HepG2 (cell line): ENCODE measurements around the gene MMP23B. TPM values are rescaled to one million over a fixed set of nuclear protein-coding genes. Genes with fewer than 3 reads are reported as not detected.
A peak's percentile ranks its signal among the peaks of the same experiment; 100 is the strongest.

Source experiments
- KDM4B ChIP-seq: sonication (generic); formaldehyde crosslinking; IDR thresholded peaks from 2 replicates; pipeline ENCODE4 v1.4.0; 2020; ENCODE audit warnings: missing genetic modification reagents
- KLF16 ChIP-seq, 2 experiments: sonication (generic) in 1 of 2; formaldehyde crosslinking in 1 of 2; IDR thresholded peaks; 2 replicates each; pipeline versions ENCODE4 v1.6.1 to v1.8.0; 2016 to 2023; ENCODE audit warnings: missing genetic modification reagents in 2 of 2, missing compliant biosample characterization in 1 of 2
- MAZ ChIP-seq, 2 experiments: sonication (generic) in 1 of 2; formaldehyde crosslinking in 1 of 2; IDR thresholded peaks; 2 replicates each; pipeline versions ENCODE4 v1.5.0 to v1.6.1; 2012 to 2020; ENCODE audit warnings: low read depth in 2 of 2, mild to moderate bottlenecking in 2 of 2, borderline replicate concordance in 1 of 2, improper control_type of control experiment in 1 of 2, low read length in 1 of 2, missing genetic modification reagents in 1 of 2, moderate library complexity in 1 of 2
- PITX1 ChIP-seq: sonication (generic); formaldehyde crosslinking; IDR thresholded peaks from 2 replicates; pipeline ENCODE4 v1.5.1; 2020; ENCODE audit warnings: mild to moderate bottlenecking, missing genetic modification reagents
- PPARG ChIP-seq: conservative IDR thresholded peaks from 2 replicates; pipeline ENCODE4 v1.6.1; 2016; ENCODE audit warnings: missing biosample characterization, missing genetic modification reagents
- SNAI1 ChIP-seq: sonication (generic); formaldehyde crosslinking; IDR thresholded peaks from 2 replicates; pipeline ENCODE4 v1.5.0; 2020; ENCODE audit warnings: mild to moderate bottlenecking, missing genetic modification reagents, borderline replicate concordance
- THYN1 ChIP-seq: sonication (generic); formaldehyde crosslinking; IDR thresholded peaks from 2 replicates; pipeline ENCODE4 v1.8.1; 2023; ENCODE audit warnings: low read depth, mild to moderate bottlenecking, moderate library complexity, missing genetic modification reagents, borderline replicate concordance
- YY1 ChIP-seq: IDR thresholded peaks from 2 replicates; pipeline ENCODE4 v1.6.1; 2011; ENCODE audit warnings: low read length, low read depth, moderate library complexity, mild to moderate bottlenecking; ENCODE audit not compliant: insufficient read depth, insufficient replicate concordance
- ZBTB1 ChIP-seq: sonication (generic); formaldehyde crosslinking; IDR thresholded peaks from 2 replicates; pipeline ENCODE4 v1.4.0; 2020; ENCODE audit warnings: missing genetic modification reagents, borderline replicate concordance
- ZNF317 ChIP-seq: sonication (generic); formaldehyde crosslinking; IDR thresholded peaks from 2 replicates; pipeline ENCODE4 v1.5.0; 2020; ENCODE audit warnings: mild to moderate bottlenecking, missing genetic modification reagents
- ZNF329 ChIP-seq: sonication (generic); formaldehyde crosslinking; IDR thresholded peaks from 2 replicates; pipeline ENCODE4 v1.9.0; 2021; ENCODE audit warnings: low read depth, mild to moderate bottlenecking, missing genetic modification reagents
- ZNF839 ChIP-seq: sonication (generic); formaldehyde crosslinking; IDR thresholded peaks from 2 replicates; pipeline ENCODE4 v1.4.0; 2020; ENCODE audit warnings: missing genetic modification reagents, mild to moderate bottlenecking, borderline replicate concordance
- ZNF850 ChIP-seq: sonication (generic); formaldehyde crosslinking; conservative IDR thresholded peaks from 2 replicates; pipeline ENCODE4 v1.9.0; 2021; ENCODE audit warnings: mild to moderate bottlenecking, missing genetic modification reagents
- ZNF879 ChIP-seq: sonication (generic); formaldehyde crosslinking; IDR thresholded peaks from 2 replicates; pipeline ENCODE4 v1.8.1; 2023; ENCODE audit warnings: missing genetic modification reagents
- polyA plus RNA-seq, 8 experiments: library from polyadenylated mRNA; depleted of rRNA in 3 of 8; stranded (reverse) in 7 of 8; unstranded in 1 of 8; fragments of >200 nt; fragmentation: Illumina TruSeq in 4 of 8; extraction: Trizol in 4 of 8; gene quantifications; 2 replicates each; pipeline versions ENCODE4 v1.2.1 to v1.2.3, GENCODE V29; 2011 to 2016; ENCODE audit warnings: low read depth in 4 of 8, missing spikeins in 1 of 8, mixed read lengths in 1 of 8; ENCODE audit not compliant: insufficient read depth in 1 of 8
- total RNA-seq, 5 experiments: library from RNA; depleted of rRNA; stranded (reverse); fragments of >200 nt; fragmentation: Illumina TruSeq; extraction: Trizol; gene quantifications; 2 replicates each; pipeline ENCODE4 v1.2.3, GENCODE V29; 2016; ENCODE audit warnings: low read depth in 1 of 5
- TF ChIP-seq, protein P1 (sequence below): sonication (generic); formaldehyde crosslinking; IDR thresholded peaks from 2 replicates; pipeline ENCODE4 v1.4.0; 2020; ENCODE audit warnings: missing genetic modification reagents, borderline replicate concordance
- TF ChIP-seq, protein P2 (sequence below): IDR thresholded peaks from 2 replicates; pipeline ENCODE4 v1.6.1; 2016; ENCODE audit warnings: mild to moderate bottlenecking, missing biosample characterization, missing genetic modification reagents
- TF ChIP-seq, protein P3 (sequence below): sonication (generic); formaldehyde crosslinking; conservative IDR thresholded peaks from 2 replicates; pipeline ENCODE4 v1.8.1; 2023; ENCODE audit warnings: missing genetic modification reagents
- TF ChIP-seq, protein P4 (sequence below): IDR thresholded peaks from 2 replicates; pipeline ENCODE4 v1.6.1; 2016; ENCODE audit warnings: missing compliant biosample characterization, missing genetic modification reagents, borderline replicate concordance
- TF ChIP-seq, protein P5 (sequence below): sonication (generic); formaldehyde crosslinking; IDR thresholded peaks from 2 replicates; pipeline ENCODE4 v1.5.1; 2020; ENCODE audit warnings: missing genetic modification reagents, mild to moderate bottlenecking, borderline replicate concordance

MMP23B gene
- total and polyA plus RNA-seq, 2 of the 13 experiments (the other 11 are each of a cell fraction or from before 2014, with no cell fraction given): 0.61 to 0.75 TPM

DNA sequence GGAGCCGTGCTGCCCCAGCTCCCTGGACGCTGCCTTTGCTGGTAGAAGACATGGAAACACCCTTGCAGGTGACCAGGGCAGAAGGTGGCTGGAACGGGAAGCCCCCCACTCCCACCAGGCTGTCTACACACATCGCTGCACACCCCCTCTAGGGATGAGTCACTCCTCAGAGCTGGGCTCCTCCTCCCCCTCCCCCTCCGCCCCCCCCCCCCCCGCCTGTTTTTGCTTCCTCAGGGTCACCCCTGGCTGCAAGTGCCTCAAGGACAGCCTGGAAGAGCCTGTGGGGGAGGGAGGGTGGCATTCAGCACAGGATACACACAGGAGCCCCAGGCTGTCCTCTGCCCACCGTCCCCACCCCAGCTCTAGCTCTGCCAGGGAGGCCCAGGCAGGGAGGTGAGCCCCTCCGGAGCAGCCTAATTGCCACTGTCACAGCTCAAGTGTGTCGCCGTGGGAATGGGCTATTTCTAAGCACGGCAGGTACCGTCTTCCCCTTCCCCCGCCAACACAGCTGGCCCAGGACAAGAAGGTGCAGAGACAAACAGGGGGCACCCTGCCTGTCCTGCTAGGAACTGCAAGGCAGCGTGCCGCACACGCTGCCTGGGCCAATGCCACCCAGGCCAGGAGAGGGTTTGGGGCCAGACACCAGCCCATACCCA is 34.6 kb upstream of the MMP23B start (continued):
- TF ChIP-seq THYN1 (CRISPR knock-in tag): no peak
- no peak for TF ChIP-seq ZNF839 (CRISPR knock-in tag)
- TF ChIP-seq, protein P1, sequence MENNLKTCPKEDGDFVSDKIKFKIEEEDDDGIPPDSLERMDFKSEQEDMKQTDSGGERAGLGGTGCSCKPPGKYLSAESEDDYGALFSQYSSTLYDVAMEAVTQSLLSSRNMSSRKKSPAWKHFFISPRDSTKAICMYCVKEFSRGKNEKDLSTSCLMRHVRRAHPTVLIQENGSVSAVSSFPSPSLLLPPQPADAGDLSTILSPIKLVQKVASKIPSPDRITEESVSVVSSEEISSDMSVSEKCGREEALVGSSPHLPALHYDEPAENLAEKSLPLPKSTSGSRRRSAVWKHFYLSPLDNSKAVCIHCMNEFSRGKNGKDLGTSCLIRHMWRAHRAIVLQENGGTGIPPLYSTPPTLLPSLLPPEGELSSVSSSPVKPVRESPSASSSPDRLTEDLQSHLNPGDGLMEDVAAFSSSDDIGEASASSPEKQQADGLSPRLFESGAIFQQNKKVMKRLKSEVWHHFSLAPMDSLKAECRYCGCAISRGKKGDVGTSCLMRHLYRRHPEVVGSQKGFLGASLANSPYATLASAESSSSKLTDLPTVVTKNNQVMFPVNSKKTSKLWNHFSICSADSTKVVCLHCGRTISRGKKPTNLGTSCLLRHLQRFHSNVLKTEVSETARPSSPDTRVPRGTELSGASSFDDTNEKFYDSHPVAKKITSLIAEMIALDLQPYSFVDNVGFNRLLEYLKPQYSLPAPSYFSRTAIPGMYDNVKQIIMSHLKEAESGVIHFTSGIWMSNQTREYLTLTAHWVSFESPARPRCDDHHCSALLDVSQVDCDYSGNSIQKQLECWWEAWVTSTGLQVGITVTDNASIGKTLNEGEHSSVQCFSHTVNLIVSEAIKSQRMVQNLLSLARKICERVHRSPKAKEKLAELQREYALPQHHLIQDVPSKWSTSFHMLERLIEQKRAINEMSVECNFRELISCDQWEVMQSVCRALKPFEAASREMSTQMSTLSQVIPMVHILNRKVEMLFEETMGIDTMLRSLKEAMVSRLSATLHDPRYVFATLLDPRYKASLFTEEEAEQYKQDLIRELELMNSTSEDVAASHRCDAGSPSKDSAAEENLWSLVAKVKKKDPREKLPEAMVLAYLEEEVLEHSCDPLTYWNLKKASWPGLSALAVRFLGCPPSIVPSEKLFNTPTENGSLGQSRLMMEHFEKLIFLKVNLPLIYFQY (CRISPR knock-in tag): no peak
- 0 out of 2 replicates have a peak, but pooled peaks have one; percentile 25 for TF ChIP-seq PITX1
- no peak for TF ChIP-seq YY1
- no peak for TF ChIP-seq ZNF317 (CRISPR knock-in tag)
- TF ChIP-seq ZNF329 (CRISPR knock-in tag): 0 out of 2 replicates have a peak, but pooled peaks have one; percentile 53
- TF ChIP-seq, protein P2, sequence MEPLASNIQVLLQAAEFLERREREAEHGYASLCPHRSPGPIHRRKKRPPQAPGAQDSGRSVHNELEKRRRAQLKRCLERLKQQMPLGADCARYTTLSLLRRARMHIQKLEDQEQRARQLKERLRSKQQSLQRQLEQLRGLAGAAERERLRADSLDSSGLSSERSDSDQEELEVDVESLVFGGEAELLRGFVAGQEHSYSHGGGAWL (CRISPR knock-in tag): 0 out of 2 replicates have a peak, but pooled peaks have one; percentile 32
- no peak for TF ChIP-seq ZNF850 (CRISPR knock-in tag)
- TF ChIP-seq PPARG (CRISPR knock-in tag): no peak
- TF ChIP-seq, protein P3, sequence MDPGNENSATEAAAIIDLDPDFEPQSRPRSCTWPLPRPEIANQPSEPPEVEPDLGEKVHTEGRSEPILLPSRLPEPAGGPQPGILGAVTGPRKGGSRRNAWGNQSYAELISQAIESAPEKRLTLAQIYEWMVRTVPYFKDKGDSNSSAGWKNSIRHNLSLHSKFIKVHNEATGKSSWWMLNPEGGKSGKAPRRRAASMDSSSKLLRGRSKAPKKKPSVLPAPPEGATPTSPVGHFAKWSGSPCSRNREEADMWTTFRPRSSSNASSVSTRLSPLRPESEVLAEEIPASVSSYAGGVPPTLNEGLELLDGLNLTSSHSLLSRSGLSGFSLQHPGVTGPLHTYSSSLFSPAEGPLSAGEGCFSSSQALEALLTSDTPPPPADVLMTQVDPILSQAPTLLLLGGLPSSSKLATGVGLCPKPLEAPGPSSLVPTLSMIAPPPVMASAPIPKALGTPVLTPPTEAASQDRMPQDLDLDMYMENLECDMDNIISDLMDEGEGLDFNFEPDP (CRISPR knock-in tag): no peak
- TF ChIP-seq KLF16 (CRISPR knock-in tag; IDR thresholded peaks at IDR 0.05): no peak
- no peak for TF ChIP-seq ZNF879 (CRISPR knock-in tag)
- no peak for TF ChIP-seq SNAI1 (CRISPR knock-in tag)
- no peak for TF ChIP-seq MAZ (IDR thresholded peaks at IDR 0.05; ENCODE audit: borderline replicate concordance, low read depth, low read length)
- 0 out of 2 replicates have a peak, but pooled peaks have one; percentile 46 for TF ChIP-seq MAZ (CRISPR knock-in tag; IDR thresholded peaks at IDR 0.05; ENCODE audit: low read depth)
- TF ChIP-seq ZBTB1: no peak
- no peak for TF ChIP-seq KDM4B (CRISPR knock-in tag)
- TF ChIP-seq, protein P4, sequence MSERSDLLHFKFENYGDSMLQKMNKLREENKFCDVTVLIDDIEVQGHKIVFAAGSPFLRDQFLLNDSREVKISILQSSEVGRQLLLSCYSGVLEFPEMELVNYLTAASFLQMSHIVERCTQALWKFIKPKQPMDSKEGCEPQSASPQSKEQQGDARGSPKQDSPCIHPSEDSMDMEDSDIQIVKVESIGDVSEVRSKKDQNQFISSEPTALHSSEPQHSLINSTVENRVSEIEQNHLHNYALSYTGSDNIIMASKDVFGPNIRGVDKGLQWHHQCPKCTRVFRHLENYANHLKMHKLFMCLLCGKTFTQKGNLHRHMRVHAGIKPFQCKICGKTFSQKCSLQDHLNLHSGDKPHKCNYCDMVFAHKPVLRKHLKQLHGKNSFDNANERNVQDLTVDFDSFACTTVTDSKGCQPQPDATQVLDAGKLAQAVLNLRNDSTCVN (CRISPR knock-in tag): no peak
- TF ChIP-seq, protein P5, sequence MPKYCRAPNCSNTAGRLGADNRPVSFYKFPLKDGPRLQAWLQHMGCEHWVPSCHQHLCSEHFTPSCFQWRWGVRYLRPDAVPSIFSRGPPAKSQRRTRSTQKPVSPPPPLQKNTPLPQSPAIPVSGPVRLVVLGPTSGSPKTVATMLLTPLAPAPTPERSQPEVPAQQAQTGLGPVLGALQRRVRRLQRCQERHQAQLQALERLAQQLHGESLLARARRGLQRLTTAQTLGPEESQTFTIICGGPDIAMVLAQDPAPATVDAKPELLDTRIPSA (CRISPR knock-in tag): no peak
